IMR-90 (cell line): ENCODE data around the gene RC3H1. TPM values are rescaled to one million over a fixed set of nuclear protein-coding genes. Genes with fewer than 3 reads are reported as not detected.
A peak's percentile ranks its signal among the peaks of the same experiment; 100 is the strongest.

Experiments
- ATAC-seq: fragments of 200-7000 bp; cut with Tn5 transposase; 2 replicates; pipeline ENCODE4 v1.9.1; 2020; ENCODE audit warnings: low read depth, mild to moderate bottlenecking, moderate library complexity
- BruUV-seq: library from RNA; stranded (reverse); fragments of 400-500 nt; replicated peaks from 2 replicates; lab custom pipeline; 2021; lab: Mats Ljungman, UMichigan
- CTCF ChIA-PET: fragments of 300-600 bp; formaldehyde crosslinking; extraction: SDS; loops from one replicate; lab custom pipeline; 2021; ENCODE audit warnings: antibody characterized with exemption; lab: Yijun Ruan, JAX
- POLR2A ChIA-PET: fragments of 300-600 bp; sonication (Branson Sonifier 250); formaldehyde crosslinking; loops from one replicate; lab custom pipeline; 2022; ENCODE audit warnings: antibody characterized with exemption; ENCODE audit not compliant: unreplicated experiment; lab: Charles Lee
- DNase-seq: peaks from one replicate; pipeline ENCODE4 v3.0.0; 2013
- H2AFZ ChIP-seq: replicated peaks from 2 replicates; pipeline ENCODE3; 2013; ENCODE audit warnings: low read length, mild to moderate bottlenecking; ENCODE audit not compliant: poor library complexity
- H2AK5ac ChIP-seq: 2 replicates; pipeline ENCODE4 v1.6.1; 2013; ENCODE audit warnings: low read depth, low read length, inconsistent platforms
- H2AK9ac ChIP-seq: replicated peaks from 2 replicates; pipeline ENCODE3; 2013; ENCODE audit warnings: mild to moderate bottlenecking, low read depth, low read length, moderate library complexity; ENCODE audit not compliant: poor library complexity
- H2BK120ac ChIP-seq: 2 replicates; pipeline ENCODE4 v1.6.1; 2013; ENCODE audit warnings: low read depth, low read length, inconsistent platforms
- H2BK15ac ChIP-seq: 3 replicates; pipeline ENCODE4 v1.6.1; 2013; ENCODE audit warnings: low read depth, low read length, inconsistent platforms
- H2BK20ac ChIP-seq: 2 replicates; pipeline ENCODE4 v1.6.1; 2013; ENCODE audit warnings: low read depth, mild to moderate bottlenecking, inconsistent platforms, low read length, moderate library complexity
- H2BK5ac ChIP-seq: 2 replicates; pipeline ENCODE4 v1.6.1; 2013; ENCODE audit warnings: mild to moderate bottlenecking, low read depth, low read length, inconsistent platforms; ENCODE audit not compliant: poor library complexity, severe bottlenecking
- H3K14ac ChIP-seq: replicated peaks from 2 replicates; pipeline ENCODE4 v1.6.1; 2013; ENCODE audit warnings: low read depth, low read length, inconsistent platforms
- H3K18ac ChIP-seq: 2 replicates; pipeline ENCODE4 v1.6.1; 2013; ENCODE audit warnings: low read depth, low read length, control low read depth
- H3K23ac ChIP-seq: 2 replicates; pipeline ENCODE4 v1.6.1; 2013; ENCODE audit warnings: low read depth, low read length, inconsistent platforms
- H3K27ac ChIP-seq: 2 replicates; pipeline ENCODE4 v1.5.1; 2013; ENCODE audit warnings: mild to moderate bottlenecking, control low read depth, low read length; ENCODE audit not compliant: insufficient read depth
- H3K27me3 ChIP-seq: 2 replicates; pipeline ENCODE4 v1.6.1; 2013; ENCODE audit warnings: low read length; ENCODE audit not compliant: control insufficient read depth, insufficient read depth
- H3K36me3 ChIP-seq: 2 replicates; pipeline ENCODE4 v1.6.1; 2013; ENCODE audit warnings: low read length, mixed read lengths; ENCODE audit not compliant: control insufficient read depth, insufficient read depth
- H3K4ac ChIP-seq: 2 replicates; pipeline ENCODE4 v1.6.1; 2013; ENCODE audit warnings: low read depth, low read length, inconsistent platforms
- H3K4me1 ChIP-seq: 2 replicates; pipeline ENCODE4 v1.6.1; 2013; ENCODE audit warnings: low read length, mixed read lengths; ENCODE audit not compliant: control insufficient read depth, insufficient read depth
- H3K4me2 ChIP-seq: 2 replicates; pipeline ENCODE4 v1.6.1; 2013; ENCODE audit warnings: low read depth, mild to moderate bottlenecking, control low read depth, low read length, moderate library complexity
- H3K4me3 ChIP-seq: 2 replicates; pipeline ENCODE4 v1.5.1; 2013; ENCODE audit warnings: low read depth, mild to moderate bottlenecking, control low read depth, low read length, moderate library complexity; ENCODE audit not compliant: insufficient read depth
- H3K56ac ChIP-seq: 2 replicates; pipeline ENCODE4 v1.6.1; 2013; ENCODE audit warnings: low read length, inconsistent platforms; ENCODE audit not compliant: insufficient read depth; ENCODE audit errors: extremely low read depth
- H3K79me1 ChIP-seq, 2 experiments: 2 replicates each; pipeline ENCODE4 v1.6.1; 2013; ENCODE audit warnings: low read length in 2 of 2, inconsistent platforms in 1 of 2, low read depth in 1 of 2
- H3K9ac ChIP-seq: 2 replicates; pipeline ENCODE4 v1.6.1; 2013; ENCODE audit warnings: low read depth, low read length, control low read depth
- H3K9me1 ChIP-seq: 2 replicates; pipeline ENCODE4 v1.6.1; 2013; ENCODE audit warnings: low read length, inconsistent platforms; ENCODE audit not compliant: insufficient read depth
- H3K9me3 ChIP-seq: 2 replicates; pipeline ENCODE4 v1.6.1; 2013; ENCODE audit warnings: low read length; ENCODE audit not compliant: control insufficient read depth, insufficient read depth
- H4K20me1 ChIP-seq: 2 replicates; pipeline ENCODE4 v1.6.1; 2013; ENCODE audit warnings: low read length, inconsistent platforms; ENCODE audit not compliant: insufficient read depth
- H4K5ac ChIP-seq: 2 replicates; pipeline ENCODE4 v1.6.1; 2013; ENCODE audit warnings: mild to moderate bottlenecking, low read depth, low read length, control low read depth
- H4K8ac ChIP-seq, 2 experiments: 2 replicates each; pipeline ENCODE4 v1.6.1; 2013; ENCODE audit warnings: low read depth in 2 of 2, low read length in 2 of 2, control low read depth in 1 of 2, inconsistent platforms in 1 of 2
- H4K91ac ChIP-seq: 2 replicates; pipeline ENCODE4 v1.6.1; 2013; ENCODE audit warnings: low read depth, low read length, inconsistent platforms; ENCODE audit not compliant: insufficient read depth
- CEBPB ChIP-seq: IDR thresholded peaks from 2 replicates; pipeline ENCODE4 v1.6.1; 2012; ENCODE audit warnings: low read depth, low read length, improper control_type of control experiment
- CHD1 ChIP-seq: IDR thresholded peaks from 2 replicates; pipeline ENCODE4 v1.6.1; 2012; ENCODE audit warnings: low read depth, low read length, improper control_type of control experiment
- CTCF ChIP-seq: conservative IDR thresholded peaks from 2 replicates; pipeline ENCODE4 v1.5.1; 2012; ENCODE audit warnings: mild to moderate bottlenecking, low read depth, low read length, improper control_type of control experiment
- FOS ChIP-seq: fragments of 150-350 bp; IDR thresholded peaks from 2 replicates; pipeline ENCODE4 v1.6.1; 2016; ENCODE audit warnings: low read depth, low read length
- MAZ ChIP-seq: IDR thresholded peaks from 2 replicates; pipeline ENCODE4 v1.6.1; 2012; ENCODE audit warnings: low read depth, mild to moderate bottlenecking, low read length, improper control_type of control experiment, moderate library complexity, borderline replicate concordance
- NFE2L2 ChIP-seq: fragments of 150-350 bp; IDR thresholded peaks from 2 replicates; pipeline ENCODE4 v1.6.1; 2016; ENCODE audit warnings: low read depth, mild to moderate bottlenecking, low read length
- POLR2A ChIP-seq: IDR thresholded peaks from 2 replicates; pipeline ENCODE4 v1.6.1; 2012; ENCODE audit warnings: mild to moderate bottlenecking, low read depth, low read length
- RAD21 ChIP-seq: IDR thresholded peaks from 2 replicates; pipeline ENCODE4 v1.6.1; 2012; ENCODE audit warnings: low read length, improper control_type of control experiment
- RFX5 ChIP-seq: IDR thresholded peaks from 2 replicates; pipeline ENCODE4 v1.8.0; 2012; ENCODE audit warnings: low read depth, mild to moderate bottlenecking, low read length, moderate library complexity
- USF2 ChIP-seq: fragments of 150-350 bp; IDR thresholded peaks from 2 replicates; pipeline ENCODE4 v1.6.1; 2017; ENCODE audit warnings: mild to moderate bottlenecking, antibody characterized with exemption, low read length, low read depth
- WGBS, 2 experiments: methylation state at CpG; one replicate each; pipeline versions ENCODE4 v1.1.5 to v1.1.7; 2013; ENCODE audit warnings: missing lambda C conversion rate in 2 of 2; ENCODE audit not compliant: insufficient read length in 1 of 2; ENCODE audit errors: extremely low coverage in 2 of 2; 5-methylcytosine and 5-hydroxymethylcytosine counted together
- dilution Hi-C: fragments of 300-500 bp; cut with HindIII; formaldehyde crosslinking; loops from one replicate; pipeline ENCODE4 v1.14.3; 2018; ENCODE audit warnings: low sequenced_read_pairs; ENCODE audit not compliant: unreplicated experiment
- in situ Hi-C: fragments of 300-500 bp; cut with MboI; formaldehyde crosslinking; loops from 3 replicates; pipeline ENCODE4 v1.14.3; 2019; ENCODE audit warnings: low sequenced_read_pairs, inconsistent platforms, mixed read lengths
- intact Hi-C: fragments of 100-400 bp; cut with micrococcal nuclease; formaldehyde crosslinking; loops from 2 replicates; pipeline ENCODE4 v1.10.0; 2022
- polyA plus RNA-seq, 3 experiments: library from polyadenylated mRNA; depleted of rRNA; stranded (reverse); fragments of >200 nt; gene quantifications; 2 replicates each; pipeline ENCODE4 v1.2.3, GENCODE V29; 2012; ENCODE audit warnings: low replicate concordance in 1 of 3
- total RNA-seq: library from RNA; depleted of rRNA; stranded (reverse); fragments of >200 nt; gene quantifications from 2 replicates; pipeline ENCODE4 v1.2.3, GENCODE V29; 2012

RC3H1 gene
- total and polyA plus RNA-seq, 2 of the 4 experiments (the other 2 are of a cell fraction): 5.1 to 39.3 TPM

GRCh38 chr1:174044418-174045222, 22.5 kb upstream of the RC3H1 start:
- Histone ChIP-seq H3K4me2 (no peak overlapping the region), H2AK9ac (no peak overlapping the region), H3K23ac (no peak overlapping the region), H3K14ac (no peak overlapping the region), H3K36me3 (no peaks in the 10 kb centered on the region), H2BK20ac (no peak overlapping the region; the same call in 1 of the 2 replicates), H4K20me1 (no peaks in the 10 kb centered on the region), H3K56ac (no peak overlapping the region), H3K9me3 (no peaks in the 10 kb centered on the region), H4K91ac (no peak overlapping the region), H3K4me1 (no peaks in the 10 kb centered on the region), H2AFZ (no peak overlapping the region), H3K27me3 (no peaks in the 10 kb centered on the region), H3K9ac (no peak overlapping the region), H2BK120ac (no peak overlapping the region), H3K79me1 (no peaks in the 10 kb centered on the region), H2BK15ac (no peak overlapping the region), H3K18ac (no peak overlapping the region), H3K4me3 (no peak overlapping the region), H3K9me1 (peaks cover 3% of the 10 kb centered on the region; the same call in 1 of the 2 replicates), H3K4ac (no peak overlapping the region), H2AK5ac (no peak overlapping the region), H4K8ac (no peak overlapping the region), H4K5ac (no peak overlapping the region), H2BK5ac (no peak overlapping the region), H3K27ac (no peak overlapping the region)
- in situ Hi-C loops (no loop called here), dilution Hi-C loops (no loop called here), intact Hi-C loops (no loop called here)
- CTCF ChIA-PET: no interaction called here
- ATAC-seq (0 out of 2 replicates have a peak, but pooled peaks have one; percentile 22), DNase-seq (no peak)
- no CpG with 5 or more reads among the region's 4 CpGs for WGBS, 2 experiments
- BruUV-seq: no TSS peak
- POLR2A ChIA-PET: no interaction called here
- no peak for TF ChIP-seq CTCF
- TF ChIP-seq USF2: no peak
- no peak for TF ChIP-seq NFE2L2
- TF ChIP-seq RFX5: no peak
- TF ChIP-seq RAD21: no peak
- no peak for TF ChIP-seq POLR2A
- no peak for TF ChIP-seq CEBPB
- TF ChIP-seq FOS: no peak
- no peak for TF ChIP-seq CHD1
- no peak for TF ChIP-seq MAZ
